Measurements from ENCODE around the gene FOXO3. TPM values are rescaled to one million over a fixed set of nuclear protein-coding genes. Genes with fewer than 3 reads are reported as not detected.
A peak's percentile ranks its signal among the peaks of the same experiment; 100 is the strongest.

FOXO3 gene
- total and polyA plus RNA-seq, 11 donors, result 11.6 to 87.9 (median 38.7) TPM

DNA sequence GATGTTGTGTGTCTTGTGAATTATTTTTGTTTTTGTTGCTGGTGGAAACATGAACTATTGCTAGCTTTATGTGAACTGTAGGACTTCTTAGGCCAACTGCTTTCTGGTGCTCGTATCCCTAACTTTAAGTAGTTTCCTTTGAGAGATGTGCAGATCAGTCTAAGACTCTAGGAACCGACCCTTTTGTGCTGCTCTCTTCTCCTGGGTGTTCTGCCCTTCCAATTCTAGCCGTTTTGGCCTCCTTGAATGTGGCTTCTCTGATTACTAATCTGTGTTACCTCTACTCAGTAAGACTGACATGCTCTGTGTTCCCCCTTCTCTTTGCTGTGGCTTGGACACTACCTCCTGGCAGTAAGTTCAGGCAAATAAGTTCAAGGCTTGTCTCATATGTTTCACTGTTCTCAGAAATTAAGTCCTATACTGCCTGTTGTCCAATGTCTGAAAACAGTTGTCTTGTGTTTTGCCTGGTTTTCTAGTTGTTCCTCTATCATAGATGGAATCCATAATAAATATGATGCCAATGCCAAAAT, 58.0 kb downstream of the FOXO3 start:
- Histone ChIP-seq H3K27me3 (no peaks in the 10 kb centered on the region), H3K4me3 (no peak overlapping the region), H3K4me1 (peaks cover 18 to 100% (median 83%) of the 10 kb centered on the region in 12 donors), H3K9me3 (no peaks in the 10 kb centered on the region), H3K36me3 (no peaks in the 10 kb centered on the region), H3K27ac (peak overlapping the region in 10 of 12 donors; percentile 2 to 76 (median 26))
- ATAC-seq (no peak), DNase-seq (no peak)
- intact Hi-C loops (cut with DNase I), result no loop called here
- 48 to 55% (median 52%) methylated on average over 3 of the region's 3 CpGs for WGBS, 4 donors
- TF ChIP-seq POLR2A (IDR thresholded peaks at IDR 0.05), result no peak
- TF ChIP-seq, protein P1, sequence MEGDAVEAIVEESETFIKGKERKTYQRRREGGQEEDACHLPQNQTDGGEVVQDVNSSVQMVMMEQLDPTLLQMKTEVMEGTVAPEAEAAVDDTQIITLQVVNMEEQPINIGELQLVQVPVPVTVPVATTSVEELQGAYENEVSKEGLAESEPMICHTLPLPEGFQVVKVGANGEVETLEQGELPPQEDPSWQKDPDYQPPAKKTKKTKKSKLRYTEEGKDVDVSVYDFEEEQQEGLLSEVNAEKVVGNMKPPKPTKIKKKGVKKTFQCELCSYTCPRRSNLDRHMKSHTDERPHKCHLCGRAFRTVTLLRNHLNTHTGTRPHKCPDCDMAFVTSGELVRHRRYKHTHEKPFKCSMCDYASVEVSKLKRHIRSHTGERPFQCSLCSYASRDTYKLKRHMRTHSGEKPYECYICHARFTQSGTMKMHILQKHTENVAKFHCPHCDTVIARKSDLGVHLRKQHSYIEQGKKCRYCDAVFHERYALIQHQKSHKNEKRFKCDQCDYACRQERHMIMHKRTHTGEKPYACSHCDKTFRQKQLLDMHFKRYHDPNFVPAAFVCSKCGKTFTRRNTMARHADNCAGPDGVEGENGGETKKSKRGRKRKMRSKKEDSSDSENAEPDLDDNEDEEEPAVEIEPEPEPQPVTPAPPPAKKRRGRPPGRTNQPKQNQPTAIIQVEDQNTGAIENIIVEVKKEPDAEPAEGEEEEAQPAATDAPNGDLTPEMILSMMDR (IDR thresholded peaks at IDR 0.05), result no peak

GRCh38 chr6:108619431-108620197, 58.9 kb downstream of the FOXO3 start:
- DNase-seq, result no peak
- peaks cover 20 to 100% (median 92%) of the 10 kb centered on the region in 12 donors for H3K4me1 ChIP-seq
- intact Hi-C loops (cut with DNase I), result no loop called here
- no peaks in the 10 kb centered on the region for H3K27me3 ChIP-seq
- TF ChIP-seq POLR2A (IDR thresholded peaks at IDR 0.05), result no peak
- TF ChIP-seq, protein P1 (IDR thresholded peaks at IDR 0.05), result no peak
- peak overlapping the region in 9 of 12 donors; percentile 2 to 76 (median 24) for H3K27ac ChIP-seq
- 43 to 59% (median 47%) methylated on average over 2 of the region's 2 CpGs for WGBS, 4 donors
- H3K36me3 ChIP-seq, result no peaks in the 10 kb centered on the region
- H3K4me3 ChIP-seq, result no peak overlapping the region
- no peaks in the 10 kb centered on the region for H3K9me3 ChIP-seq
- ATAC-seq, result no peak

GRCh38 chr6:108621117-108621516, 60.4 kb downstream of the FOXO3 start:
- Histone ChIP-seq H3K27me3 (no peaks in the 10 kb centered on the region), H3K27ac (peak overlapping the region in 2 of 12 donors; percentile 3 to 77), H3K9me3 (no peaks in the 10 kb centered on the region), H3K4me3 (no peak overlapping the region), H3K36me3 (no peaks in the 10 kb centered on the region), H3K4me1 (peaks cover 22 to 100% (median 92%) of the 10 kb centered on the region in 12 donors)
- WGBS, 4 donors, result 72 to 80% (median 76%) methylated on average over 6 of the region's 6 CpGs
- DNase-seq, result peak in 1 of 5 donors; percentile 68
- TF ChIP-seq POLR2A (IDR thresholded peaks at IDR 0.05), result no peak
- TF ChIP-seq, protein P1 (IDR thresholded peaks at IDR 0.05), result no peak
- ATAC-seq, result peak in 3 of 4 donors; percentile 20 to 58 (median 37)
- intact Hi-C loops (cut with DNase I), result no loop called here

GRCh38 chr6:108622641-108623298, 62.1 kb downstream of the FOXO3 start:
- peak in 3 of 4 donors; percentile 62 to 86 (median 82) for ATAC-seq
- intact Hi-C loops (cut with DNase I), result loop anchor here in 1 of 10 donors (2.0 kb wide), 1 partner anchor 14 kb away; no protein-coding TSS in a partner anchor
- Histone ChIP-seq H3K27ac (peak overlapping the region in 7 of 12 donors; percentile 24 to 77 (median 33)), H3K27me3 (no peaks in the 10 kb centered on the region), H3K4me1 (peaks cover 25 to 100% (median 93%) of the 10 kb centered on the region in 12 donors), H3K4me3 (no peak overlapping the region), H3K36me3 (no peaks in the 10 kb centered on the region), H3K9me3 (no peaks in the 10 kb centered on the region)
- WGBS, 4 donors, result 60 to 65% (median 64%) methylated on average over 11 of the region's 11 CpGs
- DNase-seq, result peak in 2 of 5 donors; percentile 24 to 49
- TF ChIP-seq, protein P1 (IDR thresholded peaks at IDR 0.05), result peak in 1 of 12 donors; percentile 5
- TF ChIP-seq POLR2A (IDR thresholded peaks at IDR 0.05), result no peak

Measured in heart left ventricle (tissue), 16 donors.